ENCODE data around the gene RAB44. TPM values are rescaled to one million over a fixed set of nuclear protein-coding genes. Genes with fewer than 3 reads are reported as not detected.
A peak's percentile ranks its signal among the peaks of the same experiment; 100 is the strongest.

RAB44 gene
- total RNA-seq, 1 experiment from 2014 or later = not detected

DNA sequence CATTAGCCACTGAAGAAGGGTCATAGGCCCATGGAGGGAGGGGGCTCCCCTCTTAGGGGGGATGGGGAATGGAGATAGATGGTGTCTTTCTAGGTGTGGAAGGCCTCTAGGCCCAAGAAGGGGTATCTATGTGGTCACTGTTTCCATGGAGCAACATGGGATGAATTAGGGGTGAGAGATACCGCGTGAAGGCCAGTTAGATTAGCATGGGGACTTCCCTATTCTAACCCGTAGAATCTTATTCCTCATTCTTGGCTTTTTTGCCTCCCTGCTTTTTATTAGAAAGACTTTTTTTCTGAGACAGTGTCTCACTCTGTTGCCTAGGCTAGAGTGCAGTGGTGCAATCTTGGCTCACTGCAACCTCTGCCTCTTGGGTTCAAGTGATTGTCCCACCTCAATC lies 3.2 kb downstream of the RAB44 start:
- TF ChIP-seq, protein P1, sequence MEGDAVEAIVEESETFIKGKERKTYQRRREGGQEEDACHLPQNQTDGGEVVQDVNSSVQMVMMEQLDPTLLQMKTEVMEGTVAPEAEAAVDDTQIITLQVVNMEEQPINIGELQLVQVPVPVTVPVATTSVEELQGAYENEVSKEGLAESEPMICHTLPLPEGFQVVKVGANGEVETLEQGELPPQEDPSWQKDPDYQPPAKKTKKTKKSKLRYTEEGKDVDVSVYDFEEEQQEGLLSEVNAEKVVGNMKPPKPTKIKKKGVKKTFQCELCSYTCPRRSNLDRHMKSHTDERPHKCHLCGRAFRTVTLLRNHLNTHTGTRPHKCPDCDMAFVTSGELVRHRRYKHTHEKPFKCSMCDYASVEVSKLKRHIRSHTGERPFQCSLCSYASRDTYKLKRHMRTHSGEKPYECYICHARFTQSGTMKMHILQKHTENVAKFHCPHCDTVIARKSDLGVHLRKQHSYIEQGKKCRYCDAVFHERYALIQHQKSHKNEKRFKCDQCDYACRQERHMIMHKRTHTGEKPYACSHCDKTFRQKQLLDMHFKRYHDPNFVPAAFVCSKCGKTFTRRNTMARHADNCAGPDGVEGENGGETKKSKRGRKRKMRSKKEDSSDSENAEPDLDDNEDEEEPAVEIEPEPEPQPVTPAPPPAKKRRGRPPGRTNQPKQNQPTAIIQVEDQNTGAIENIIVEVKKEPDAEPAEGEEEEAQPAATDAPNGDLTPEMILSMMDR (conservative IDR thresholded peaks at IDR 0.05) = no peak
- TF ChIP-seq EZH2 (IDR thresholded peaks at IDR 0.05; ENCODE audit: low read depth) = no peak
- intact Hi-C loops (cut with micrococcal nuclease; ENCODE audit: unreplicated experiment) = no loop called here
- no TSS peak for BruUV-seq (replicated peaks)
- Histone ChIP-seq H3K27ac (no peak overlapping the region), H3F3A (ENCODE audit: insufficient read depth, low read depth) (no peaks in the 10 kb centered on the region; the same call in 1 of the 2 replicates), H3K4me2 (no peak overlapping the region), H3K9me3 (ENCODE audit: insufficient read depth, low read depth) (no peaks in the 10 kb centered on the region), H3K4me1 (replicated peaks; ENCODE audit: insufficient read depth) (peaks cover 12% of the 10 kb centered on the region), H3K79me2 (ENCODE audit: low read depth) (no peaks in the 10 kb centered on the region), H3K4me3 (no peak overlapping the region), H3K36me3 (ENCODE audit: low read depth) (no peaks in the 10 kb centered on the region), H3K27me3 (ENCODE audit: insufficient read depth, low read depth) (no peaks in the 10 kb centered on the region), H4K20me1 (ENCODE audit: insufficient read depth) (no peaks in the 10 kb centered on the region), H2AFZ (no peak overlapping the region), H3K9me2 (ENCODE audit: insufficient read depth) (no peaks in the 10 kb centered on the region)
- CTCF ChIA-PET = no interaction called here
- DNase-seq = peak in 1 of 2 experiments; percentile 22
- POLR2A ChIA-PET (ENCODE audit: unreplicated experiment) = no interaction called here

DNA sequence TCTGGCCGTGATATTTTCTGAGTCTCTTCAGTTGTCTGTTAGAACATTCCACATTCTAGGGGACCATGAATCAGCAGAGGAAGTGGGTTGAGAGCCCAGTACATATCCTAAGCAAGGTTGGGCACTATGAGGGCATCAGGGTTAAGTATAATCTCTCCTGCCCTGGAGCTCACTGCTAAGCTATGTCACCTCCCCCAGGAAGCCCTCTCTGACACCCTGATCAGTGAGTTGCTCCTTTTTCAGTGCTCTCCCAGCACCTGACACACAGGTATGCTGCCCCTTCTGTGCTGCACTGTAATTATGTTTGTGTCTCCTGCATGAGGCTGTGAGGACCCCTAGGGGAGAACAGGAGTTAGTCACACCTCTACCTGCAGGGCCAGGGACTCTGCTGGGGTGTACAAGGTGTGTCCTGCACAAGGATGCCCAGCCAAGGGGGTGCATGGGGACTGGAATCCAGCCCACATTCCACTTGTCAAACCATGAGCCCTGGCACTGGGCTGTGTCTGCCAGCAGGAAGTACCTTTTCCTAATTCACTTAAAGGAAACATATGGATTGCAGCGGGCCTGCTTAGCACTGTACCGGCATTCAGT lies 3.9 kb downstream of the RAB44 start:
- TF ChIP-seq, protein P1 (conservative IDR thresholded peaks at IDR 0.05) = peak; percentile 60
- TF ChIP-seq EZH2 (IDR thresholded peaks at IDR 0.05; ENCODE audit: low read depth) = no peak
- ChIA-PET POLR2A (ENCODE audit: unreplicated experiment) (no interaction called here), CTCF (interaction anchor here (0.6 kb wide), 1 partner anchor 24 kb away, joined by 3 read pairs; no protein-coding TSS in a partner anchor)
- Histone ChIP-seq H3K4me1 (replicated peaks; ENCODE audit: insufficient read depth) (peaks cover 12% of the 10 kb centered on the region), H3K36me3 (ENCODE audit: low read depth) (no peaks in the 10 kb centered on the region), H4K20me1 (ENCODE audit: insufficient read depth) (no peaks in the 10 kb centered on the region), H3K79me2 (ENCODE audit: low read depth) (no peaks in the 10 kb centered on the region), H3K27me3 (ENCODE audit: insufficient read depth, low read depth) (no peaks in the 10 kb centered on the region), H3K27ac (no peak overlapping the region), H2AFZ (no peak overlapping the region), H3K4me2 (no peak overlapping the region), H3F3A (ENCODE audit: insufficient read depth, low read depth) (no peaks in the 10 kb centered on the region; the same call in 1 of the 2 replicates), H3K9me3 (ENCODE audit: insufficient read depth, low read depth) (no peaks in the 10 kb centered on the region), H3K4me3 (no peak overlapping the region), H3K9me2 (ENCODE audit: insufficient read depth) (no peaks in the 10 kb centered on the region)
- peak; percentile 60 to 69 for DNase-seq
- no TSS peak for BruUV-seq (replicated peaks)
- intact Hi-C loops (cut with micrococcal nuclease; ENCODE audit: unreplicated experiment) = no loop called here

DNA sequence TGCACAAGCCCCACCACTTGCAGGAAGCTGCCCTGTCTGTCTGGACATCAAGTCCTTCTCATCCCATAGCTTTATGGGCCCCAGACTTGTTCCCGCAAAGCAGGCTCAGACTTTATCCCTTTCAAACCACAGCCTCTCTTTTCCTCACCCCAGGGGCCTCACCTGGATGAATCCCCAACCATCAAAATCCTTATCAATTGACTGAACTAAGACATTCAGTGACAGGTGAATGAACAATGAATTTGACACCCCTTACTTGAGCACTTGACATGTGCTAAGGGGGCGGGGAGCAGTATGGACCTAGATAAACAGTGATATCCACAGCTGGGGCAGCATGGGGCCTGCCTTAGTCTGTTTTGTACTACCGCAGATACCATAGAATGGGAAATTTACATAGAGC lies 5.0 kb downstream of the RAB44 start:
- BruUV-seq (replicated peaks) = no TSS peak
- Histone ChIP-seq H3K9me2 (ENCODE audit: insufficient read depth) (no peaks in the 10 kb centered on the region), H3K27me3 (ENCODE audit: insufficient read depth, low read depth) (no peaks in the 10 kb centered on the region), H2AFZ (no peak overlapping the region), H3K4me2 (no peak overlapping the region), H3K9me3 (ENCODE audit: insufficient read depth, low read depth) (no peaks in the 10 kb centered on the region), H3F3A (ENCODE audit: insufficient read depth, low read depth) (no peaks in the 10 kb centered on the region; the same call in 1 of the 2 replicates), H3K27ac (no peak overlapping the region), H3K79me2 (ENCODE audit: low read depth) (no peaks in the 10 kb centered on the region), H3K4me3 (no peak overlapping the region), H3K36me3 (ENCODE audit: low read depth) (no peaks in the 10 kb centered on the region), H3K4me1 (replicated peaks; ENCODE audit: insufficient read depth) (peaks cover 12% of the 10 kb centered on the region), H4K20me1 (ENCODE audit: insufficient read depth) (no peaks in the 10 kb centered on the region)
- peak in 1 of 2 experiments; percentile 21 for DNase-seq
- intact Hi-C loops (cut with micrococcal nuclease; ENCODE audit: unreplicated experiment) = no loop called here
- TF ChIP-seq EZH2 (IDR thresholded peaks at IDR 0.05; ENCODE audit: low read depth) = no peak
- TF ChIP-seq, protein P1 (conservative IDR thresholded peaks at IDR 0.05) = no peak
- ChIA-PET CTCF (no interaction called here), POLR2A (ENCODE audit: unreplicated experiment) (no interaction called here)

Measured in PC-9 (cell line).